ENCODE measurements around the gene OXCT1.

DNA sequence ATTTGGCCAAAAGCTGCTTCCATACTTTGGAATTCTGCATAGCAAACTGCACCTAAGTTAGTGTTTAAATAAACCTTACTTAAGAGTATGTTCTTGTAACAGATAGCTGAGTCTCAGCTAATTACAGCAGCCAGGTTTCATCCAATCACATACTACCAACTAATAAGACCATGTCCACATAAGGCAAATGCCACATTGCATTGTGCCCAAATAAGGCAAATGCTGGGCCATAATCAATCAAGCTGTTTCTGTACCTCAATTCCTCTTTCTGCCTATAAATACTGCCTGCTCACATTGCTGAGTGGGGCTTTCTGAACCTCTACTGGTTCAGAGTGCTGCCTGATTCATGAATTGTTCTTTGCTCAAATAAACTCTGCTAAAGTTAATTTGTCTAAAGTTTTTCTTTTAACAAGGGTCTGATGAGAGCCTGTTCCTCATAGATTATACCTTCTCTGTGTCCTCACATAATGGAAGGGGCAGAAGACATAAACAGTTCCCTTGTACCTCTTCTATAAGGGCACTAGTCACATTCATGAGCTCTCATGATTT lies 4.4 kb upstream of the OXCT1 start:
- TF ChIP-seq CTCF (IDR thresholded peaks at IDR 0.05) (no peak), POLR2A (IDR thresholded peaks at IDR 0.05) (no peak)
